Measurements from ENCODE around the gene SLFN13. TPM values are rescaled to one million over a fixed set of nuclear protein-coding genes. Genes with fewer than 3 reads are reported as not detected.

Gene SLFN13
- polyA plus RNA-seq, 1 of the 3 experiments (the other 2 are of a cell fraction), result under 0.01 TPM

DNA sequence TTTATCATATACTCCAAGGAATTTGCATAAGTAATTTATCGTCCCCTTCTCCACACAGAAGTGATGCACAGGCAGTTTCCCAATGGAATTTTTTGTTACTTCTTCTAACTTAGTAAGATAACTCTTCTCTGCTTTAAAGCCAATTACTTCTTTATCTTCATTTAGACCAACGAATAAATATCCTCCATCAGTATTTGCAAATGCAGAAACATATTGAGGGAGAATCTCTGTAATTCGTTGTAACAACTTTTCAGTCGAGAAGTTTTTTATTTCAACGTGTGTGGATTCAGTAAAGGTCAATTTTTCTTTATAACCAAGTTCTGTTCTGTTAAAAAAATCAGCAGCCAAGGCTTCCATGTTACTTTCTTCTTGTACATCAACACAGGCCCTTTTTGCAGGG lies 30.7 kb upstream of the SLFN13 start:
- no peak overlapping the region for H2AFZ ChIP-seq (ENCODE audit: low read depth)
- TF ChIP-seq MXI1 (IDR thresholded peaks at IDR 0.05; ENCODE audit: low read depth, low read length) (no peak), EP300 (IDR thresholded peaks at IDR 0.05; ENCODE audit: borderline replicate concordance in 1 of 2, low read depth in 1 of 2, low read length in 1 of 2) (no peak), SIN3A (IDR thresholded peaks at IDR 0.05; ENCODE audit: borderline replicate concordance, low read depth, low read length) (no peak), FOXJ3 (CRISPR knock-in tag; IDR thresholded peaks at IDR 0.05) (no peak), EZH2phosphoT487 (IDR thresholded peaks at IDR 0.05; ENCODE audit: borderline replicate concordance, low read depth) (no peak), GABPA (IDR thresholded peaks at IDR 0.05; ENCODE audit: low read depth) (no peak), RXRA (IDR thresholded peaks at IDR 0.05; ENCODE audit: borderline replicate concordance, low read depth) (no peak), GATA2 (CRISPR knock-in tag; IDR thresholded peaks at IDR 0.05) (no peak), FOXM1 (IDR thresholded peaks at IDR 0.05; ENCODE audit: low read depth) (no peak), YY1 (IDR thresholded peaks at IDR 0.05; ENCODE audit: low read depth) (no peak), ZBTB33 (IDR thresholded peaks at IDR 0.05; ENCODE audit: borderline replicate concordance, low read depth) (no peak), NFIC (IDR thresholded peaks at IDR 0.05; ENCODE audit: borderline replicate concordance) (no peak), TCF12 (IDR thresholded peaks at IDR 0.05) (no peak)
- TF ChIP-seq, protein P1, sequence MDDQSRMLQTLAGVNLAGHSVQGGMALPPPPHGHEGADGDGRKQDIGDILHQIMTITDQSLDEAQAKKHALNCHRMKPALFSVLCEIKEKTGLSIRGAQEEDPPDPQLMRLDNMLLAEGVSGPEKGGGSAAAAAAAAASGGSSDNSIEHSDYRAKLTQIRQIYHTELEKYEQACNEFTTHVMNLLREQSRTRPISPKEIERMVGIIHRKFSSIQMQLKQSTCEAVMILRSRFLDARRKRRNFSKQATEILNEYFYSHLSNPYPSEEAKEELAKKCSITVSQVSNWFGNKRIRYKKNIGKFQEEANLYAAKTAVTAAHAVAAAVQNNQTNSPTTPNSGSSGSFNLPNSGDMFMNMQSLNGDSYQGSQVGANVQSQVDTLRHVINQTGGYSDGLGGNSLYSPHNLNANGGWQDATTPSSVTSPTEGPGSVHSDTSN (IDR thresholded peaks at IDR 0.05), result no peak
- TF ChIP-seq, protein P2, sequence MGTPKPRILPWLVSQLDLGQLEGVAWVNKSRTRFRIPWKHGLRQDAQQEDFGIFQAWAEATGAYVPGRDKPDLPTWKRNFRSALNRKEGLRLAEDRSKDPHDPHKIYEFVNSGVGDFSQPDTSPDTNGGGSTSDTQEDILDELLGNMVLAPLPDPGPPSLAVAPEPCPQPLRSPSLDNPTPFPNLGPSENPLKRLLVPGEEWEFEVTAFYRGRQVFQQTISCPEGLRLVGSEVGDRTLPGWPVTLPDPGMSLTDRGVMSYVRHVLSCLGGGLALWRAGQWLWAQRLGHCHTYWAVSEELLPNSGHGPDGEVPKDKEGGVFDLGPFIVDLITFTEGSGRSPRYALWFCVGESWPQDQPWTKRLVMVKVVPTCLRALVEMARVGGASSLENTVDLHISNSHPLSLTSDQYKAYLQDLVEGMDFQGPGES (IDR thresholded peaks at IDR 0.05; ENCODE audit: low read depth, low read length), result no peak
- no peak overlapping the region for H3K4me2 ChIP-seq
- H3K4me1 ChIP-seq (ENCODE audit: control insufficient read depth in 1 of 2, insufficient read depth in 2 of 2, low read depth in 1 of 2, low read length in 1 of 2), result no peaks in the 10 kb centered on the region
- 3% methylated on average over 5 of the region's 5 CpGs for WGBS (ENCODE audit: low lambda C conversion rate)
- DNase-seq, result no peak
- H3K4me3 ChIP-seq (ENCODE audit: low read depth in 2 of 2, low read length in 1 of 2), result no peak overlapping the region
- H3K79me2 ChIP-seq (ENCODE audit: insufficient read depth), result no peaks in the 10 kb centered on the region
- H3K9me2 ChIP-seq, result no peaks in the 10 kb centered on the region
- H3K36me3 ChIP-seq (replicated peaks in 1 of 2; ENCODE audit: control insufficient read depth in 1 of 2, insufficient read depth in 2 of 2, low read length in 1 of 2), result no peaks in the 10 kb centered on the region
- H3K27me3 ChIP-seq (ENCODE audit: insufficient read depth), result peaks cover 37% of the 10 kb centered on the region
- ChIA-PET CTCF (no interaction called here), POLR2A (no interaction called here)
- H3K27ac ChIP-seq (ENCODE audit: low read depth in 2 of 2, low read length in 1 of 2), result no peak overlapping the region
- H4K20me1 ChIP-seq (ENCODE audit: insufficient read depth), result no peaks in the 10 kb centered on the region
- H3F3A ChIP-seq (replicated peaks; ENCODE audit: insufficient read depth), result no peaks in the 10 kb centered on the region
- no peaks in the 10 kb centered on the region; the same call in 1 of the 2 replicates for H3K9me3 ChIP-seq
- no peak overlapping the region for H3K9ac ChIP-seq

DNA sequence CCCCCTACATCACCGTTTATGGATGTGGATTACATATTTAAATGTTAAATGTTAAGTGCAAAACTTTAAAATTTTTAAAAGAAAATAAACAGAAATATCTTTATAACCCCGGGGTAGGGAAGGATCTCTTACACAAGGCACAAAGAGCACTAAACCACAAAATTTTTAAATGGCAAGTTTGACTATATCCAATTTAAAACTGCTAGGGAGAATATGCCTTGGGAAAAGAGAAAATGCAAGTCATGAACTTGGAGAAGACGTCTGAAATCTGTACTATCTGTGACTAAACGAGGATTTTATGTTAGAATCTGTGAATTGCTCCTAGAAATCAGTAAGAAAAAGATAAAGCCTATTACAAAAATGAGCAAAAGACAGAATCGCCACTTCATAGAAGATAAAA lies 28.7 kb upstream of the SLFN13 start:
- no peak overlapping the region for H3K4me3 ChIP-seq (ENCODE audit: low read depth in 2 of 2, low read length in 1 of 2)
- peaks cover 35% of the 10 kb centered on the region for H3K27me3 ChIP-seq (ENCODE audit: insufficient read depth)
- H3K9me3 ChIP-seq, result no peaks in the 10 kb centered on the region; the same call in 1 of the 2 replicates
- H3K27ac ChIP-seq (ENCODE audit: low read depth in 2 of 2, low read length in 1 of 2), result no peak overlapping the region
- H3K4me2 ChIP-seq, result no peak overlapping the region
- WGBS (ENCODE audit: low lambda C conversion rate), result 4% methylated on average over 5 of the region's 5 CpGs
- no peak overlapping the region for H3K9ac ChIP-seq
- H3F3A ChIP-seq (replicated peaks; ENCODE audit: insufficient read depth), result no peaks in the 10 kb centered on the region
- H3K4me1 ChIP-seq (ENCODE audit: control insufficient read depth in 1 of 2, insufficient read depth in 2 of 2, low read depth in 1 of 2, low read length in 1 of 2), result no peaks in the 10 kb centered on the region
- no peaks in the 10 kb centered on the region for H3K36me3 ChIP-seq (replicated peaks in 1 of 2; ENCODE audit: control insufficient read depth in 1 of 2, insufficient read depth in 2 of 2, low read length in 1 of 2)
- ChIA-PET POLR2A (no interaction called here), CTCF (no interaction called here)
- no peaks in the 10 kb centered on the region for H4K20me1 ChIP-seq (ENCODE audit: insufficient read depth)
- DNase-seq, result no peak
- TF ChIP-seq MAX (IDR thresholded peaks at IDR 0.05; ENCODE audit: low read depth), result no peak
- no peak overlapping the region for H2AFZ ChIP-seq (ENCODE audit: low read depth)
- no peaks in the 10 kb centered on the region for H3K9me2 ChIP-seq
- no peaks in the 10 kb centered on the region for H3K79me2 ChIP-seq (ENCODE audit: insufficient read depth)

Measured in SK-N-SH (cell line).